GM12878 (cell line): ENCODE data around the gene SFTPB. TPM values are rescaled to one million over a fixed set of nuclear protein-coding genes. Genes with fewer than 3 reads are reported as not detected.

Experiments used
- BMI1 ChIP-seq: fragments of 450-650 bp; IDR thresholded peaks from 2 replicates; pipeline ENCODE4 v1.6.1; 2016; ENCODE audit warnings: mild to moderate bottlenecking, moderate library complexity, borderline replicate concordance
- ETV6 ChIP-seq, 2 experiments: fragments of 450-650 bp in 1 of 2; IDR thresholded peaks in 1 of 2; conservative IDR thresholded peaks in 1 of 2; 2 replicates each; pipeline ENCODE4 v1.6.1; 2014; ENCODE audit warnings: antibody characterized with exemption in 1 of 2, borderline replicate concordance in 1 of 2, low read depth in 1 of 2, mild to moderate bottlenecking in 1 of 2, moderate library complexity in 1 of 2
- GABPA ChIP-seq: IDR thresholded peaks from 2 replicates; pipeline ENCODE4 v1.6.1; 2014; ENCODE audit warnings: antibody characterized with exemption, low read depth, mild to moderate bottlenecking, inconsistent platforms
- GATAD2B ChIP-seq: fragments of 450-650 bp; conservative IDR thresholded peaks from 2 replicates; pipeline ENCODE4 v1.6.1; 2017; ENCODE audit warnings: low read depth, mild to moderate bottlenecking, moderate library complexity
- HDAC2 ChIP-seq: fragments of 200-600 bp; sonication (generic); IDR thresholded peaks from 2 replicates; pipeline ENCODE4 v1.6.1; 2017
- MEF2B ChIP-seq: fragments of 450-650 bp; IDR thresholded peaks from 2 replicates; pipeline ENCODE4 v1.6.1; 2018; ENCODE audit warnings: mild to moderate bottlenecking, moderate library complexity; ENCODE audit not compliant: partially characterized antibody, poor library complexity, severe bottlenecking
- MYB ChIP-seq: fragments of 150-350 bp; IDR thresholded peaks from 2 replicates; pipeline ENCODE4 v1.6.1; 2014; ENCODE audit warnings: mild to moderate bottlenecking, low read depth, low read length, borderline replicate concordance
- NFIC ChIP-seq: IDR thresholded peaks from 2 replicates; pipeline ENCODE4 v1.6.1; 2012; ENCODE audit warnings: low read depth, mild to moderate bottlenecking, inconsistent platforms, low read length, moderate library complexity
- NR2C1 ChIP-seq: fragments of 450-650 bp; IDR thresholded peaks from 2 replicates; pipeline ENCODE4 v1.6.1; 2017; ENCODE audit warnings: antibody characterized with exemption, mild to moderate bottlenecking, moderate library complexity
- SIN3A ChIP-seq: IDR thresholded peaks from 2 replicates; pipeline ENCODE4 v1.6.1; 2012; ENCODE audit warnings: low read depth, low read length, improper control_type of control experiment
- SUZ12 ChIP-seq: fragments of 200-600 bp; sonication (generic); IDR thresholded peaks from one replicate; pipeline ENCODE4 v1.6.1; 2018; ENCODE audit warnings: antibody characterized with exemption, mild to moderate bottlenecking; ENCODE audit not compliant: unreplicated experiment
- polyA plus RNA-seq, 11 experiments: library from polyadenylated mRNA; depleted of rRNA in 4 of 11; unstranded in 6 of 11; stranded (reverse) in 5 of 11; fragments of >200 nt; fragmentation: Nextera tagmentation in 4 of 11; fragmentation: Illumina TruSeq in 1 of 11; extraction: Ambion mirVana in 4 of 11; extraction: Trizol in 1 of 11; gene quantifications; 1 replicate in 1 of 11; 2 replicates in 10 of 11; pipeline versions ENCODE4 v1.2.1 to v1.2.3, GENCODE V29; 2011 to 2016; ENCODE audit warnings: inconsistent platforms in 2 of 11, missing spikeins in 2 of 11, low read depth in 1 of 11
- total RNA-seq, 4 experiments: library from RNA; depleted of rRNA in 3 of 4; stranded (reverse); fragments of >200 nt in 3 of 4; fragmentation: Illumina TruSeq in 1 of 4; extraction: Trizol in 1 of 4; gene quantifications; 2 replicates each; pipeline versions ENCODE4 v1.2.1 to v1.2.3, GENCODE V29; 2013 to 2021
- TF ChIP-seq, protein P1 (sequence below): fragments of 450-650 bp; IDR thresholded peaks from 2 replicates; pipeline ENCODE4 v1.6.1; 2017; ENCODE audit warnings: mild to moderate bottlenecking, moderate library complexity

Gene SFTPB
- total and polyA plus RNA-seq, 10 of the 15 experiments (the other 5 are each of a cell fraction or from before 2014, with no cell fraction given) = 0.02 to 5.3 TPM; not detected in 8

DNA sequence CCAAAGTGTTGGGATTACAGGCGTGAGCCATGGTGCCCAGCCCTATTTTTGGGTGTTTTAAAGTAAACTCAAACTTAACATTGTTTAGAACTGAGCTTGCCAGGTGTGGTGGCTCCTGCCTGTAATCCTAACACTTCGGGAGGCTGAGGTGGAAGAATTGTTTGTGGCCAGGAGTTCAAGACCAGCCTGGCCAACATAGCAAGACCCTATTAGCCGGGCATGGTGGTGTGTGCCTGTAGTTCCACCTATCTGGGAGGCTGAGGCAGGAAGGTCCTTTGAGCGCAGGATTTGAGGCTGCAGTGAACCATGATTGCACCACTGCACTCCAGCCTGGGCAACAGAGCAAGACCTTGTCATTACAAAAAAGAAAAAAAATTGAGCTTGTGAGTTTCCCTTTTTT is 17.5 kb downstream of the SFTPB start (continued):
- TF ChIP-seq, protein P1, sequence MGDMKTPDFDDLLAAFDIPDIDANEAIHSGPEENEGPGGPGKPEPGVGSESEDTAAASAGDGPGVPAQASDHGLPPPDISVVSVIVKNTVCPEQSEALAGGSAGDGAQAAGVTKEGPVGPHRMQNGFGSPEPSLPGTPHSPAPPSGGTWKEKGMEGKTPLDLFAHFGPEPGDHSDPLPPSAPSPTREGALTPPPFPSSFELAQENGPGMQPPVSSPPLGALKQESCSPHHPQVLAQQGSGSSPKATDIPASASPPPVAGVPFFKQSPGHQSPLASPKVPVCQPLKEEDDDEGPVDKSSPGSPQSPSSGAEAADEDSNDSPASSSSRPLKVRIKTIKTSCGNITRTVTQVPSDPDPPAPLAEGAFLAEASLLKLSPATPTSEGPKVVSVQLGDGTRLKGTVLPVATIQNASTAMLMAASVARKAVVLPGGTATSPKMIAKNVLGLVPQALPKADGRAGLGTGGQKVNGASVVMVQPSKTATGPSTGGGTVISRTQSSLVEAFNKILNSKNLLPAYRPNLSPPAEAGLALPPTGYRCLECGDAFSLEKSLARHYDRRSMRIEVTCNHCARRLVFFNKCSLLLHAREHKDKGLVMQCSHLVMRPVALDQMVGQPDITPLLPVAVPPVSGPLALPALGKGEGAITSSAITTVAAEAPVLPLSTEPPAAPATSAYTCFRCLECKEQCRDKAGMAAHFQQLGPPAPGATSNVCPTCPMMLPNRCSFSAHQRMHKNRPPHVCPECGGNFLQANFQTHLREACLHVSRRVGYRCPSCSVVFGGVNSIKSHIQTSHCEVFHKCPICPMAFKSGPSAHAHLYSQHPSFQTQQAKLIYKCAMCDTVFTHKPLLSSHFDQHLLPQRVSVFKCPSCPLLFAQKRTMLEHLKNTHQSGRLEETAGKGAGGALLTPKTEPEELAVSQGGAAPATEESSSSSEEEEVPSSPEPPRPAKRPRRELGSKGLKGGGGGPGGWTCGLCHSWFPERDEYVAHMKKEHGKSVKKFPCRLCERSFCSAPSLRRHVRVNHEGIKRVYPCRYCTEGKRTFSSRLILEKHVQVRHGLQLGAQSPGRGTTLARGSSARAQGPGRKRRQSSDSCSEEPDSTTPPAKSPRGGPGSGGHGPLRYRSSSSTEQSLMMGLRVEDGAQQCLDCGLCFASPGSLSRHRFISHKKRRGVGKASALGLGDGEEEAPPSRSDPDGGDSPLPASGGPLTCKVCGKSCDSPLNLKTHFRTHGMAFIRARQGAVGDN = no peak
- no peak for TF ChIP-seq SUZ12
- no peak for TF ChIP-seq GATAD2B
- no peak for TF ChIP-seq SIN3A
- no peak for TF ChIP-seq MEF2B
- TF ChIP-seq BMI1 = no peak
- TF ChIP-seq GABPA = no peak
- TF ChIP-seq ETV6 (conservative IDR thresholded peaks at IDR 0.05 in 1 of 2, IDR thresholded peaks at IDR 0.05 in 1 of 2; ENCODE audit: borderline replicate concordance in 1 of 2, low read depth in 1 of 2) = no peak
- TF ChIP-seq NFIC = no peak
- TF ChIP-seq NR2C1 = no peak
- no peak for TF ChIP-seq HDAC2
- no peak for TF ChIP-seq MYB
